ENCODE data around the gene CCIN.
"Not testable (repeated sequence)": the region's sequence is repeated elsewhere in the genome, so short reads cannot be mapped to it uniquely, and the experiment has no call there.

The CCIN gene

GRCh38 chr9:36158122-36158521, 11.1 kb upstream of the CCIN start:
- DNase-seq (ENCODE audit: low read depth in 3 of 3, low spot score in 1 of 3), result no peak

GRCh38 chr9:36158917-36159316, 10.3 kb upstream of the CCIN start:
- no peak for DNase-seq (ENCODE audit: low read depth in 3 of 3, low spot score in 1 of 3)

- not testable (repeated sequence) for DNase-seq (ENCODE audit: low read depth in 3 of 3, low spot score in 1 of 3)
Observed at GRCh38 chr9:36159509-36159908, 9.7 kb upstream of the CCIN start.

GRCh38 chr9:36160126-36160525, 9.1 kb upstream of the CCIN start:
- not testable (repeated sequence) for DNase-seq (ENCODE audit: low read depth in 3 of 3, low spot score in 1 of 3)

GRCh38 chr9:36161187-36161586, 8.0 kb upstream of the CCIN start:
- DNase-seq (ENCODE audit: low read depth in 3 of 3, low spot score in 1 of 3), result no peak

- no peak for DNase-seq (ENCODE audit: low read depth in 3 of 3, low spot score in 1 of 3)
Observed at GRCh38 chr9:36162211-36162738, 6.9 kb upstream of the CCIN start.

- DNase-seq (ENCODE audit: low read depth in 3 of 3, low spot score in 1 of 3), result no peak
Observed at GRCh38 chr9:36163049-36163785, 6.0 kb upstream of the CCIN start.

GRCh38 chr9:36163786-36164170, 5.4 kb upstream of the CCIN start:
- no peak for DNase-seq (ENCODE audit: low read depth in 3 of 3, low spot score in 1 of 3)

- no peak for DNase-seq (ENCODE audit: low read depth in 3 of 3, low spot score in 1 of 3)
Observed at GRCh38 chr9:36164372-36164771, 4.8 kb upstream of the CCIN start.

GRCh38 chr9:36164989-36165388, 4.2 kb upstream of the CCIN start:
- no peak for DNase-seq (ENCODE audit: low read depth in 3 of 3, low spot score in 1 of 3)

GRCh38 chr9:36165826-36166167, 3.4 kb upstream of the CCIN start:
- DNase-seq (ENCODE audit: low read depth in 3 of 3, low spot score in 1 of 3), result no peak

- DNase-seq (ENCODE audit: low read depth in 3 of 3, low spot score in 1 of 3), result peak; percentile 53 to 84 (median 68)
Observed at GRCh38 chr9:36166168-36166927, 2.8 kb upstream of the CCIN start.

GRCh38 chr9:36169708-36170107, 520 bp downstream of the CCIN start:
- no peak for DNase-seq (ENCODE audit: low read depth in 3 of 3, low spot score in 1 of 3)

GRCh38 chr9:36170531-36170930, 1.3 kb downstream of the CCIN start:
- no peak for DNase-seq (ENCODE audit: low read depth in 3 of 3, low spot score in 1 of 3)

GRCh38 chr9:36173861-36174260, 4.7 kb downstream of the CCIN start:
- no peak for DNase-seq (ENCODE audit: low read depth in 3 of 3, low spot score in 1 of 3)

- DNase-seq (ENCODE audit: low read depth in 3 of 3, low spot score in 1 of 3), result no peak
Observed at GRCh38 chr9:36174271-36174670, 5.1 kb downstream of the CCIN start.

- no peak for DNase-seq (ENCODE audit: low read depth in 3 of 3, low spot score in 1 of 3)
Observed at GRCh38 chr9:36174731-36175130, 5.5 kb downstream of the CCIN start.

GRCh38 chr9:36175209-36175608, 6.0 kb downstream of the CCIN start:
- DNase-seq (ENCODE audit: low read depth in 3 of 3, low spot score in 1 of 3), result not testable (repeated sequence)

GRCh38 chr9:36176496-36176895, 7.3 kb downstream of the CCIN start:
- DNase-seq (ENCODE audit: low read depth in 3 of 3, low spot score in 1 of 3), result not testable (repeated sequence)

- no peak for DNase-seq (ENCODE audit: low read depth in 3 of 3, low spot score in 1 of 3)
Observed at GRCh38 chr9:36177571-36177970, 8.4 kb downstream of the CCIN start.

GRCh38 chr9:36180243-36180642, 11.1 kb downstream of the CCIN start:
- DNase-seq (ENCODE audit: low read depth in 3 of 3, low spot score in 1 of 3), result not testable (repeated sequence)

GRCh38 chr9:36187414-36187813, 18.2 kb downstream of the CCIN start:
- DNase-seq (ENCODE audit: low read depth in 3 of 3, low spot score in 1 of 3), result no peak

Measured in stimulated activated CD4-positive, alpha-beta T cell treated with anti-CD3 and anti-CD28 coated beads, TNF-alpha, amount 100 ng/mL, for 1 hour (primary cell).